IMR-90 (cell line): ENCODE data around the gene SSH2. TPM values are rescaled to one million over a fixed set of nuclear protein-coding genes. Genes with fewer than 3 reads are reported as not detected.

Experiments used
- ATAC-seq: fragments of 200-7000 bp; cut with Tn5 transposase; 2 replicates; pipeline ENCODE4 v1.9.1; 2020; ENCODE audit warnings: low read depth, mild to moderate bottlenecking, moderate library complexity
- BruUV-seq: library from RNA; stranded (reverse); fragments of 400-500 nt; replicated peaks from 2 replicates; lab custom pipeline; 2021; lab: Mats Ljungman, UMichigan
- CTCF ChIA-PET: fragments of 300-600 bp; formaldehyde crosslinking; extraction: SDS; loops from one replicate; lab custom pipeline; 2021; ENCODE audit warnings: antibody characterized with exemption; lab: Yijun Ruan, JAX
- POLR2A ChIA-PET: fragments of 300-600 bp; sonication (Branson Sonifier 250); formaldehyde crosslinking; loops from one replicate; lab custom pipeline; 2022; ENCODE audit warnings: antibody characterized with exemption; ENCODE audit not compliant: unreplicated experiment; lab: Charles Lee
- DNase-seq: peaks from one replicate; pipeline ENCODE4 v3.0.0; 2013
- H2AFZ ChIP-seq: replicated peaks from 2 replicates; pipeline ENCODE3; 2013; ENCODE audit warnings: low read length, mild to moderate bottlenecking; ENCODE audit not compliant: poor library complexity
- H2AK5ac ChIP-seq: 2 replicates; pipeline ENCODE4 v1.6.1; 2013; ENCODE audit warnings: low read depth, low read length, inconsistent platforms
- H2AK9ac ChIP-seq: replicated peaks from 2 replicates; pipeline ENCODE3; 2013; ENCODE audit warnings: mild to moderate bottlenecking, low read depth, low read length, moderate library complexity; ENCODE audit not compliant: poor library complexity
- H2BK120ac ChIP-seq: 2 replicates; pipeline ENCODE4 v1.6.1; 2013; ENCODE audit warnings: low read depth, low read length, inconsistent platforms
- H2BK15ac ChIP-seq: 3 replicates; pipeline ENCODE4 v1.6.1; 2013; ENCODE audit warnings: low read depth, low read length, inconsistent platforms
- H2BK20ac ChIP-seq: 2 replicates; pipeline ENCODE4 v1.6.1; 2013; ENCODE audit warnings: low read depth, mild to moderate bottlenecking, inconsistent platforms, low read length, moderate library complexity
- H2BK5ac ChIP-seq: 2 replicates; pipeline ENCODE4 v1.6.1; 2013; ENCODE audit warnings: mild to moderate bottlenecking, low read depth, low read length, inconsistent platforms; ENCODE audit not compliant: poor library complexity, severe bottlenecking
- H3K14ac ChIP-seq: replicated peaks from 2 replicates; pipeline ENCODE4 v1.6.1; 2013; ENCODE audit warnings: low read depth, low read length, inconsistent platforms
- H3K18ac ChIP-seq: 2 replicates; pipeline ENCODE4 v1.6.1; 2013; ENCODE audit warnings: low read depth, low read length, control low read depth
- H3K23ac ChIP-seq: 2 replicates; pipeline ENCODE4 v1.6.1; 2013; ENCODE audit warnings: low read depth, low read length, inconsistent platforms
- H3K27ac ChIP-seq: 2 replicates; pipeline ENCODE4 v1.5.1; 2013; ENCODE audit warnings: mild to moderate bottlenecking, control low read depth, low read length; ENCODE audit not compliant: insufficient read depth
- H3K27me3 ChIP-seq: 2 replicates; pipeline ENCODE4 v1.6.1; 2013; ENCODE audit warnings: low read length; ENCODE audit not compliant: control insufficient read depth, insufficient read depth
- H3K36me3 ChIP-seq: 2 replicates; pipeline ENCODE4 v1.6.1; 2013; ENCODE audit warnings: low read length, mixed read lengths; ENCODE audit not compliant: control insufficient read depth, insufficient read depth
- H3K4ac ChIP-seq: 2 replicates; pipeline ENCODE4 v1.6.1; 2013; ENCODE audit warnings: low read depth, low read length, inconsistent platforms
- H3K4me1 ChIP-seq: 2 replicates; pipeline ENCODE4 v1.6.1; 2013; ENCODE audit warnings: low read length, mixed read lengths; ENCODE audit not compliant: control insufficient read depth, insufficient read depth
- H3K4me2 ChIP-seq: 2 replicates; pipeline ENCODE4 v1.6.1; 2013; ENCODE audit warnings: low read depth, mild to moderate bottlenecking, control low read depth, low read length, moderate library complexity
- H3K4me3 ChIP-seq: 2 replicates; pipeline ENCODE4 v1.5.1; 2013; ENCODE audit warnings: low read depth, mild to moderate bottlenecking, control low read depth, low read length, moderate library complexity; ENCODE audit not compliant: insufficient read depth
- H3K56ac ChIP-seq: 2 replicates; pipeline ENCODE4 v1.6.1; 2013; ENCODE audit warnings: low read length, inconsistent platforms; ENCODE audit not compliant: insufficient read depth; ENCODE audit errors: extremely low read depth
- H3K79me1 ChIP-seq, 2 experiments: 2 replicates each; pipeline ENCODE4 v1.6.1; 2013; ENCODE audit warnings: low read length in 2 of 2, inconsistent platforms in 1 of 2, low read depth in 1 of 2
- H3K9ac ChIP-seq: 2 replicates; pipeline ENCODE4 v1.6.1; 2013; ENCODE audit warnings: low read depth, low read length, control low read depth
- H3K9me1 ChIP-seq: 2 replicates; pipeline ENCODE4 v1.6.1; 2013; ENCODE audit warnings: low read length, inconsistent platforms; ENCODE audit not compliant: insufficient read depth
- H3K9me3 ChIP-seq: 2 replicates; pipeline ENCODE4 v1.6.1; 2013; ENCODE audit warnings: low read length; ENCODE audit not compliant: control insufficient read depth, insufficient read depth
- H4K20me1 ChIP-seq: 2 replicates; pipeline ENCODE4 v1.6.1; 2013; ENCODE audit warnings: low read length, inconsistent platforms; ENCODE audit not compliant: insufficient read depth
- H4K5ac ChIP-seq: 2 replicates; pipeline ENCODE4 v1.6.1; 2013; ENCODE audit warnings: mild to moderate bottlenecking, low read depth, low read length, control low read depth
- H4K8ac ChIP-seq, 2 experiments: 2 replicates each; pipeline ENCODE4 v1.6.1; 2013; ENCODE audit warnings: low read depth in 2 of 2, low read length in 2 of 2, control low read depth in 1 of 2, inconsistent platforms in 1 of 2
- H4K91ac ChIP-seq: 2 replicates; pipeline ENCODE4 v1.6.1; 2013; ENCODE audit warnings: low read depth, low read length, inconsistent platforms; ENCODE audit not compliant: insufficient read depth
- BHLHE40 ChIP-seq: fragments of 150-350 bp; IDR thresholded peaks from 2 replicates; pipeline ENCODE4 v1.6.1; 2016; ENCODE audit warnings: mild to moderate bottlenecking, low read depth, low read length
- CHD1 ChIP-seq: IDR thresholded peaks from 2 replicates; pipeline ENCODE4 v1.6.1; 2012; ENCODE audit warnings: low read depth, low read length, improper control_type of control experiment
- CTCF ChIP-seq: conservative IDR thresholded peaks from 2 replicates; pipeline ENCODE4 v1.5.1; 2012; ENCODE audit warnings: mild to moderate bottlenecking, low read depth, low read length, improper control_type of control experiment
- FOS ChIP-seq: fragments of 150-350 bp; IDR thresholded peaks from 2 replicates; pipeline ENCODE4 v1.6.1; 2016; ENCODE audit warnings: low read depth, low read length
- MAFK ChIP-seq: IDR thresholded peaks from 2 replicates; pipeline ENCODE4 v1.6.1; 2012; ENCODE audit warnings: low read depth, low read length, improper control_type of control experiment
- MAZ ChIP-seq: IDR thresholded peaks from 2 replicates; pipeline ENCODE4 v1.6.1; 2012; ENCODE audit warnings: low read depth, mild to moderate bottlenecking, low read length, improper control_type of control experiment, moderate library complexity, borderline replicate concordance
- MXI1 ChIP-seq: IDR thresholded peaks from 2 replicates; pipeline ENCODE4 v1.6.1; 2012; ENCODE audit warnings: low read depth, mild to moderate bottlenecking, low read length, moderate library complexity, borderline replicate concordance
- POLR2A ChIP-seq: IDR thresholded peaks from 2 replicates; pipeline ENCODE4 v1.6.1; 2012; ENCODE audit warnings: mild to moderate bottlenecking, low read depth, low read length
- RAD21 ChIP-seq: IDR thresholded peaks from 2 replicates; pipeline ENCODE4 v1.6.1; 2012; ENCODE audit warnings: low read length, improper control_type of control experiment
- SMC3 ChIP-seq: fragments of 150-350 bp; IDR thresholded peaks from 2 replicates; pipeline ENCODE4 v1.6.1; 2016; ENCODE audit warnings: low read depth, mild to moderate bottlenecking, antibody characterized with exemption, low read length, moderate library complexity
- USF2 ChIP-seq: fragments of 150-350 bp; IDR thresholded peaks from 2 replicates; pipeline ENCODE4 v1.6.1; 2017; ENCODE audit warnings: mild to moderate bottlenecking, antibody characterized with exemption, low read length, low read depth
- WGBS, 2 experiments: methylation state at CpG; one replicate each; pipeline versions ENCODE4 v1.1.5 to v1.1.7; 2013; ENCODE audit warnings: missing lambda C conversion rate in 2 of 2; ENCODE audit not compliant: insufficient read length in 1 of 2; ENCODE audit errors: extremely low coverage in 2 of 2; 5-methylcytosine and 5-hydroxymethylcytosine counted together
- dilution Hi-C: fragments of 300-500 bp; cut with HindIII; formaldehyde crosslinking; loops from one replicate; pipeline ENCODE4 v1.14.3; 2018; ENCODE audit warnings: low sequenced_read_pairs; ENCODE audit not compliant: unreplicated experiment
- in situ Hi-C: fragments of 300-500 bp; cut with MboI; formaldehyde crosslinking; loops from 3 replicates; pipeline ENCODE4 v1.14.3; 2019; ENCODE audit warnings: low sequenced_read_pairs, inconsistent platforms, mixed read lengths
- intact Hi-C: fragments of 100-400 bp; cut with micrococcal nuclease; formaldehyde crosslinking; loops from 2 replicates; pipeline ENCODE4 v1.10.0; 2022
- polyA plus RNA-seq, 3 experiments: library from polyadenylated mRNA; depleted of rRNA; stranded (reverse); fragments of >200 nt; gene quantifications; 2 replicates each; pipeline ENCODE4 v1.2.3, GENCODE V29; 2012; ENCODE audit warnings: low replicate concordance in 1 of 3
- total RNA-seq: library from RNA; depleted of rRNA; stranded (reverse); fragments of >200 nt; gene quantifications from 2 replicates; pipeline ENCODE4 v1.2.3, GENCODE V29; 2012

Gene SSH2
- total and polyA plus RNA-seq, 2 of the 4 experiments (the other 2 are of a cell fraction): 9.3 TPM

- 4% methylated on average over 3 of the region's 8 CpGs; no CpG with 5 or more reads in 1 of the 2 experiments for WGBS, 2 experiments
- Histone ChIP-seq H4K91ac (peak overlapping the region; percentile 21; the same call in 1 of the 2 replicates), H3K9me1 (peaks cover 26% of the 10 kb centered on the region), H3K9ac (peak overlapping the region; percentile 76), H2BK120ac (no peak overlapping the region), H2BK15ac (no peak overlapping the region), H4K8ac (peak overlapping the region in 1 of 2 experiments; percentile 19; a peak in 1 of 4 replicates), H3K27ac (peak overlapping the region; percentile 59), H3K27me3 (no peaks in the 10 kb centered on the region), H4K5ac (no peak overlapping the region), H2BK20ac (no peak overlapping the region), H4K20me1 (peaks cover 63% of the 10 kb centered on the region), H3K18ac (no peak overlapping the region), H2AK5ac (peak overlapping the region; percentile 73), H3K79me1 (peaks cover 33 to 70% of the 10 kb centered on the region in 2 experiments), H3K14ac (peak overlapping the region; percentile 77), H2BK5ac (peak overlapping the region; percentile 43), H3K4me2 (peak overlapping the region; percentile 92), H3K36me3 (peaks cover 4% of the 10 kb centered on the region), H2AFZ (peak overlapping the region; percentile 80), H3K4me3 (peak overlapping the region; percentile 85), H3K4ac (peak overlapping the region; percentile 77), H3K9me3 (no peaks in the 10 kb centered on the region), H3K23ac (peak overlapping the region; percentile 79), H3K4me1 (peaks cover 44% of the 10 kb centered on the region), H2AK9ac (peak overlapping the region; percentile 93), H3K56ac (peak overlapping the region; percentile 18; the same call in 1 of the 2 replicates)
- in situ Hi-C loops: no loop called here
- dilution Hi-C loops: no loop called here
- CTCF ChIA-PET: interaction anchor here (1.1 kb wide), 1 partner anchor 15 kb away, joined by 3 read pairs; no protein-coding TSS in a partner anchor
- ATAC-seq (no peak), DNase-seq (no peak)
- TF ChIP-seq MAFK (no peak), BHLHE40 (no peak), USF2 (no peak), RAD21 (no peak), FOS (no peak), POLR2A (no peak), MXI1 (no peak), CHD1 (no peak), CTCF (no peak), MAZ (no peak), SMC3 (no peak)
- POLR2A ChIA-PET: no interaction called here
- no TSS peak for BruUV-seq
- intact Hi-C loops: loop anchor here (1.0 kb wide), 1 partner anchor 294 kb away; the partner anchor contains the start of gene NUFIP2
Observed at GRCh38 chr17:29588017-29588561, 341.9 kb downstream of the SSH2 start.
